NCI-H69 (cell line): ENCODE results near the gene SYNDIG1.

Experiments
- DNase-seq: peaks from one replicate; lab custom pipeline; 2025; lab: John Stamatoyannopoulos, UW

Gene SYNDIG1

DNA sequence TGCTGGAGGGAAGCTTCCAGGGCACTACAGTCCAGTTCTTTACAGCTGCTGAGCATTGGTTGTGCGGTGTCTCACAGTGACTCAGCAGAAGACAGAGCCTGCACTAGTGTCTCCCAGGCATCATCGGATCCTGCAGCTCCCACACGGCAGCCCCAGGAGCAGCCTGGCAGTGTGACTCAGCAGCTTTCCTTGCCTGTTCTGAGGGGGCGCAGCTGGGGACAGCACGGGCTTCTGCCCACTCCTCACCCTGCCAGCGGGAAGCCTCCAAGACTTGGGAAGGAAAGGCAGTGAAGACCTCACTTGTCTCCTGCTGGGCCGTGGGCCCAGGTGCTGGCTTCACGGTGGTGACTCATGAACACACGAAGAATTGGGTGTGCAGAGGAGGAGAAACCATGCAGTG is 165.4 kb downstream of the SYNDIG1 start:
- peak; percentile 66 for DNase-seq

DNA sequence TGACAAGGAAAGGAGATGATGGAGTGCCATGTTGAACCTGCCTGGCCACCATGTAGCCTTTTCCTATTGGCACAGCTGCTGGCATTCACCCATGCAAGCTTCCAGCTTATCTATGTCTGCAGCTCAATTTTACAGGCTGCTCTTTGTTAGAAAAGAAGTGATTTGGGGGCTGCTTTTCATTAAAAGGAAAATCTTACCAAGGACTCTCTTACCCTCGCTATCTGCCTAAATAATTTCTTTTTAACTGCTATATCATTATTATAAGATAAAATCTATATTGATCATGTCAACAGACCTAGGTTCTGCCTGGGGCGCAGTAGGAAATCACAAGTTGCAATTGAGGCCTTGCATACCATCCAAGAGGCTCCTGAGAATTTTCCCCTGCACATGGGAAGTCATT is 167.2 kb downstream of the SYNDIG1 start:
- DNase-seq, result no peak

DNA sequence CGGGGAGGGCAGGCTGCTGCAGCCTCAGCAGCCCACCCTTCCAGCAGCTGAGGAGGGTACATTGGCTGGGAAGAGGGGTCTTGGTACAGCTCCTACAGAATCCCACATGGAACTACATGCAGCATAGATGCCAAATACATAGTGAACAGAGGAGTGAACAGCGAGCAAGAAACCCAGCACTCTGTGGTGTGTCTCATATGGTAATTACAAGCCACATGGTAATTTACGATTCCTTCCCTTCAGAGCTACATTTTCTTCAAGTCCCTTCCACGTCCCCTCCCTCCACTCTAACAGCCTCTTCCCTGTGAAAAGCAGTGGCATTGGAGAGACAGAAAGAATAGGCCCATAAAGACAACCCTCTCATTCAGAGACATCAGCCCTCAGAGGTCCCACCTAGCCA is 167.7 kb downstream of the SYNDIG1 start:
- DNase-seq, result no peak

DNA sequence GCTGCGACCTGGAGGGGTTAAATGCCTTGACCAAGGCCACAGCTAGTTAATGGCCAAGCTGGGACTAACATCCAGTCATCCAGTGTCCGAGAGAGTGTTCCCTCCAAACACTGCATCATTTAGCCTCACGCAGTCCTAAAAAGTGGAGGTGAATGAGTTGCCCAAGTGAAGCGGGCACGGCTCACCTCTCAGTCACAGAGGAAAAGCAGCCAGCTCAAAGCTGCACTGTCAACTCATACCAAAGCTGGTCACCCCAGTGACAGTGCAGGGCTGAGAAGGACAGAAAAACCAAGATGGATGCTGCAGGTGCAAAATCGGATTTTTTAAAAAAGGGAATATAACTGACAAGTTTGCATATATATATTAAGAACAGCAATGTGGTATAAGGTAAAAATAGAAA is 168.5 kb downstream of the SYNDIG1 start:
- DNase-seq, result no peak

DNA sequence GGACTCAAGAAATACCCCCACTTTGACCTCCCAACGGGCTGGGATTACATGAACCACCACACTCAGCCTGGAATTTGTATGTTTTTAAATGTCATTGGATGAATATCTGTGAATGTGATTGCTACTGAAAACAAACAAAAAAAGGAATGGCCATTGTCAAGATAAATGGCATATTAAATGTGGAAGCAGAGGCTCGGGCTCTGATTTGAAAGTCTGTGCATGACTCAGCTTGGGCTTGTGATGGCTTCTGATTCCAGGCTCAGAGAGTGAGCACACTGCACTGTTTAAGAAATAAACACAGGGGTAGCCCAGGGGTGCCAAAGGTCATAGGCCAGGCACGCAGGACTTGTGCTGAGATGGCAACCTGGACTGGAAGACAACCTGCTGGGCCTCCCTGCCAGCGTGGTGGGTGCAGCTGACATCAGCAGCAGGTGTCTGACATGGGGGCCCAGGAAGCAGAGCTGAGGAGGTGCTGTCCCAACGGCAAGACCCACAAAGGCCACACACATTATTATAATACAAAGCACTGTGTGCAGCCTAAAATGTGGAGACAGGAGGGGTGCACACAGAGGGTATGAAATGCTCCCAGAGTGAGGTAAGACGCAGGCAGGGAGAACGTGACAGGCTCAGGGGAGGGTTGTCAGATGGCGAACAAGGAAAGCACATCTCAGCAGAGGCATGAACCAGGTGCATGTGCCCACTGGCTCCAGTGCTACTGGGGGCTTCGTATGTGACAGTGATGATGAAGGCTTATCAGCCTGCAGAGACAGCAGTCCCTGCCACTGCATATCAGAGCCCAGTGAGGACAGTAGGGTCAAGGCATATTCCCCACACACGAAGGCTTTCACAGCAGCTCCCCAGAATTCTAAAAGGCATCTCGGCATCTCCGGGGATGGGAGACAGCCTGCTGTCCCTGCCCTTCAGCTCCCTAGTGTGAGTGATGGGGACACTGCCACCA is 169.4 kb downstream of the SYNDIG1 start:
- DNase-seq, result no peak

DNA sequence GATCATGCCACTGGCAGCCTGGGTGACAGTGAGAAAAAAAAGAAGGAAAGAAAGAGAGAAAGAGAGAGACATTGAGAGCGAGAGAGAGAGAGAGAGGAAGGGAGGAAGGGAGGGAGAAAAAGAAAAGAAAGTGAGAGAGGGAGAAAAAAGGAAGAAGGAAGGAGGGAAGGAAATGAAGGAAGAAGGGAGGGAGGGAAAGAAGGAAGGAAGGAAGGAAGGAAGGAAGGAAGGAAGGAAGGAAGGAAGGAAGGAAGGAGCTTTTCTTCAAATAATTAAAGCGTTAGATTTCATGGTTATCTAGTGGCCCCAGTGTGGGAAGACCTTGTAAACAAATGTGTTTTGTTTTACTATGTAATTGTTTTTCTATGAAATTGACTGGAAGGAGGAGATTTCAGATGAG is 170.8 kb downstream of the SYNDIG1 start:
- DNase-seq, result no peak

DNA sequence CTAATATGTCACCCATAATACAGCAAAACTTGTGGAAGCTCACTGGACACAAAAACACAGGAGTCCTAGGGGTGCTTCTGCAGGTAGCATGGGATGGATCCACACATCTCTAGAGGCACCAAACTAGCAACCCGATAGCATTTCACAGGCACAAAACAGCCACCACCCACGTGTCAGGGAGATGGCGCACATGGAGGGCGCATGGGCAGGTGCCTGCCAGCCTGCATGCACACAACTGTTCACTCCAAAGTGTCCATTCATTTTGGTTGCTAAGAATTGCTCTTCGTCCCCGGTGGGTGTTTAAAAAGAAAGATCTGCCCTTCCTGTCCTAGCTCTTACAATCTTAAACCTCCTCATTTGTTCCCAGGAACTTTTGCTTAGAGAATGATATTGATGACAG is 171.3 kb downstream of the SYNDIG1 start:
- DNase-seq, result no peak

DNA sequence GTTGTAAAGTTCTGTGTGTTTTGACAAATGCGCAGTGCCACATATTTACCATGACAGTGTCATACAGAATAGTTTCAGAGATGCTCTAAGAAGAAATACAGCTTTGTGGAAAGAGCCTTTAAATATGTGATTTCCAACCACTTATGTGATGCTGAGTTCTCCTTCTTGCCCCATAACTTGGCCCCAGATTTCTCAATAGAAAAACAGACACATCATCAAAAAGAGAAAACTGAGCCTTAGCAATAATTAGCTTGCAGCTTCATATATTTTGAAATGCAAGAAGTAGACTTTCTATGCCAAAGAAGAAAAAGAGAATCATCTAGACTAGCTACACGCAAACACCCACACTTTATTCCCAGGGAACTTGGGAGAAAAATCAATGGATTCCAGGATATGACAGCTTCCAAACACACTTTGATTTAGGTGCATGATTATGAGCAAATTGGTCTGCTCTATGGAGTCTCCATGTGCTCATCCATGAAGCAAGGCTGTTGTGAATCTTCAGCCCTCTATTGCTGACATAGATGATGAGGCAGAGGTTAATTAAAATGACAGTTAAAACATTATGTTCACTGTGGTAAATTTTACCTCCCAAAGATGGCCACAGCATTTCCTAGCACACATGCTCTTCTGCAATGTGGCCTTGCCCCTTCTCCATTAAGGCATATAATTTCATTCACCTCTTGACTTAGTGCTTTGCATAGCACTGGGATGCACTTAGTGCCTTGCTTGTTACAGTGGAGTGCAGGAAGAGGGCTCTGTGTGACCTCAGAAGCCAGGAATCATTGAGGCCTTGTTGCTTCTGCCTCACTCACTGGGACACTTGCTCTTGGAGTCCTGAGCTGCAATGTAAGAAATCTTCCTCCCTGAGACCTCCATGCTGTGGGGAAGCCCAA is 174.6 kb downstream of the SYNDIG1 start:
- no peak for DNase-seq

DNA sequence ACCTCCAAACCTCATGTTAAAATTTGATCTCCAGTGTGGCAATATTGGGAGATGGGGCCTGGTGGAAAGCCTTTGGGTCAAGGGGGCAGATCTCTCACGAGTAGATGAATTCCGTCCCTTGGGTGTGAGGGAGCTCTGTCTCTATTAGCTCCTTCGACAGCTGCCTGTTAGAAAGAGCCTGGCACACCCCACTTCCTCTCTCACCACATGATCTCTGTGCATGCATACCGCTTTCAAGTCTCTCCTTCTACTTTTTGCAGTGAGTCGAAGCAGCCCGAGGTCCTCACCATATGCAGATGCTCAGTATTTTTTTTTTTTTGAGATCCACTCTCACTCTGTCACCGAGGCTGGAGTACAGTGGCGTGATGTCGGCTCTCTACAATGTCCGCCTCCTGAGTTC is 176.9 kb downstream of the SYNDIG1 start:
- no peak for DNase-seq

DNA sequence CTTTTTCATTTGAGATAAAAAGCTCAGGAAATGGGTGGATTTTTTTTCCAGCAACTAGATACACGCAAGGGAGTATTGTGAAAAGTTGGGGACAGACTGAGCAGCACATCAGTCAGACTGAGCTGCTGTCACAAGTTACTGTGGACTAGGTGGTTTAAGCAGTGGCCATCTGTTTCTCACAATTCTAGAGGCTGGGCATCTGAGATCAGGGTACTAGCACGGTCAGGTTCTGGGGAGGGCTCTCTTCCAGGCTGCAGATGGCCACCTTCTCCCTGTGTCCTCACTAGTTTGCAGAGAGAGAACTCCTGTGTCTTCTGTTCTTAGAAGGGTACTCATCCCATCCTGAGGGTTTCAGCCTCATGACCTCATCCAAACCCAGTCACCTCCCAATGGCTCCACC is 178.3 kb downstream of the SYNDIG1 start:
- DNase-seq, result no peak

DNA sequence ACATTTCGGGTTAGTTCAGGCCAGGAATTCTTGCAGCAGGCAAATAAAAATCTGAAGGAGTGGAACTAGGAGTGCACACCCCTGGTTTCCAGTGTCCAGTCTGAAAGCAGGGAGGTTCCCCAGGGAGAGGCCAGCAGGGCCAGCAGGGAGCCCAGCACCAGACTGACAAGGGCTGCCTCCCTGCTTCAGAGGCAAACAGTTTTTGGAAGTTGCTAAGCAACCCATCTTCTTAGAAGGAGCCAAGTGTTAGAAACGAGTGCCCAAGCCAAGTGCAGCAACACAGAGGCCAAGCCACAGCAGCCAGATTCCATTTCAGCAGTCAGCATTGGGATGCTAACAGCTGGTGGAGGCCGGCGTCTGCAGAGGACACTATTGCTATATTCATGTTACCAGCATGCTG is 179.1 kb downstream of the SYNDIG1 start:
- peak; percentile 15 for DNase-seq

DNA sequence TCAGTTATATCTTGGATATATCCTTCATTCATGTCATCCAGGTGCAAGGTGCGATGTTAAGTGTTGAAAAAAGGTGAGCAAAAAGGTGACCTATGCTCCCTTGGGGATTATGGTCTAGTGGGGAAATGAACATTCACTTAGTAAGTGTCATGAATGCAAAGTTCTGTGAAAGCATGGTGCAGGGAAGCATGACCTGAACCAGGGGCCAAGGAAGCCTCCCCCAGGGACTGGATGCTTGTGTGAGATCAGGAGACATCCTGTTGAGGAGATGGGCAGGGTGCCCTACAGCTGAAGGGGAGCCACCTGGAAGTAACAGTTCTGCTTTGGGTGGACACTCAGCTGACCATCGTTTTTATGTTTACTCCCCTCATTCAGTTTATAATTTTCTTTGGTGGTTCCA is 179.5 kb downstream of the SYNDIG1 start:
- DNase-seq, result no peak

DNA sequence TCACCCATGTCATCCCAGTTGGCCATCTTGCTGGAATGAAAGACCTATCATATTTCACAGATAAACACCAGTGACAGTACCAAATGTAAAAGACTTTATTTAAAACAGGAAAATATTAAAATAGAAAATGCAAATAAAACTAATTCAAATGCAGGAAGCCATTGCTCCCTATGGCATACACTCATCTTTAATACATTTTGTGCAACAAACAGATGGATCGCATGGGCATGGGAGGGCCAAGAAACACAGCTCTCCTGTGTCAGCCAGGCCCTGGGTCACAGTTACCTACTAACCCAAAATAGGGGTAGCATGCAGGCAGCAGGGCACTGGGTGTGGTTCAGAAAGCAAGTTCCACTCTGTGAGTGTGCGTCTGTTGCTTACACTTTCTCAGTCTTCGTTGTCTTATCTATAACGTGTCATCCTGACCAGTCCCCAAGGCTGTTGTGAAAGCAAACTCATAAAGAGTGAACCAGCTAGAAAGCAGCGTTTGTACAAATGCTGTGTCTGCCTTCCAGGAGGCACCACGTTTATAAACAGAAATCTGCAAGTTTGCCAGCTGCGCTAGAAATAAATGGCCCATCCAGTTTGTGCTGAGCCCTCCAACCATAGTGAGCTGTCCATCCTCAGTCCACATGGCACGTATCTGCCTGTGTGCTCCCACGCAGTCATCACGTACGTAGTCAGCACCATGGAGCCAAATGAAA is 180.5 kb downstream of the SYNDIG1 start:
- no peak for DNase-seq

DNA sequence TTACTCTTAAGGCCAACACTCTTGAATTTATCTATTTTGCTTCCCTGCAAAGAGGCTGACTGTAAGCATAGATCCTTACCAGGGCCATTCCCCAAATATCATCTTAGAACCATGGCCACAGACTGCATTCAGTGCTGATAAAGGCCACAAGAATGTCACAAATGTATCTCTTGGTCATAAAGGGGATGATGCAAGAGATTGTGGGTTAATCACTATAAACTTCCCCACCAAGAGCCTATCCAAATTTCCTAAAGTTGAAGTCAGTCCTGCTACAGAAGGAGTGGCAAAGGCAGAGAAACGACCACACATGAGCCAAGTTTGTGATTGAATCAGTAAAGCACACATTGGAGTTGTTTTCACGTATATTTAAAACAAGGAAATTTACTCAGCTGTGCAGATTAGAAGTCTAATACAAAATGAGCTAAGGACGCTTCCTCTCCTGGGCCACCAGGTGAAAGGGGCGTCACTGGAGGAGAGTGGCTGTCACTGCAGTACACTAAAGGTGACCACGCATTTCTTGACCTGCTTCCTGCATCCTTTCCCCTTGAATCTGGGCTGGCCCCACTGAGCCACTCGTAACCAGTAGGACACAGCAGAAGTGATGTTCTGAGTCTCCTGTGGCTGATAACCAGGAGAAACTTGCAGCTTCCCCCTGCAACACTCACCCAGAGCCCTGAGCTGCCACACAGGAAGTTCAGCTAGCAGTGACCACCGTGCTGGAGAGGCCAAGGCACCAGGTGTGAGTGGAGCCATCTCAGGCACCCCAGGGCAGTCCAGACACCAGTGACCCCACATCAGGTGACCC is 181.9 kb downstream of the SYNDIG1 start:
- DNase-seq, result no peak

DNA sequence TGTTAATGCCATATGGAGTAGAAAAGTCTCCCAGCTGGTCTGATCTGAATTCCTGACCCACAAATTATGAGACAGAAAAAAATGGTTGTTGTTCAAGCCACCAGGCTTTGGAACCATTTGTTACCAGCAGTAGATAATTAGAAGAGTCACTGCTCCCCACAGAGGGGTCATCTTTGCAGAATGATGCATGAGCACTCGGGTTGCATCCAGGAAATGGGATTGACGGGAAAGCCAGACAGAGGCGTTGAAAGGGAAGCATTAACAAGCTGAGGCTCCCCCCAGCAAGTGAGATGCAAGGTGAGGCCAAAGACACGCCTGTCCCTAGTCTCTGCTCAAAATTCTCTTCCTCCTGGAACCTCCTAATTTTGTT is 182.5 kb downstream of the SYNDIG1 start:
- DNase-seq, result peak; percentile 91

DNA sequence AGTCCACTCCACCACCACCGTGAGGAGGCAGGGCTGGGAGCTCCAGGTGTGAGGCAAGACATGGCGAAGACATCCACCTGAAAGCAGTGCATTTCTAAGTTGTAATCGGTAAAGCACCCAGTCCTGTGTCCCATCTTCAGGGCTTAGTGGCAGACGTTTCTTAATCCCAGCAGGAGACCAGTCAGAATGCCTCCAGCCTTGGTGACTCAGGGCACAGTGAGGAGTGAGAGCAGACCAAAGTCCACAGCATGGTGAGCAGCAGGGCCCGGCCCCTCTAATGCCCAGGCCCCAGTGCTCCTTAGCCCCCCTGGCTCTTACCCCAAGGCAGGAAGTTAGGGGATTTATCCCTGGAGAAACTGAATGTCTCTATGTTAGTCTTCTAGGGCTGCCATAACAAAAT is 183.9 kb downstream of the SYNDIG1 start:
- DNase-seq, result no peak

DNA sequence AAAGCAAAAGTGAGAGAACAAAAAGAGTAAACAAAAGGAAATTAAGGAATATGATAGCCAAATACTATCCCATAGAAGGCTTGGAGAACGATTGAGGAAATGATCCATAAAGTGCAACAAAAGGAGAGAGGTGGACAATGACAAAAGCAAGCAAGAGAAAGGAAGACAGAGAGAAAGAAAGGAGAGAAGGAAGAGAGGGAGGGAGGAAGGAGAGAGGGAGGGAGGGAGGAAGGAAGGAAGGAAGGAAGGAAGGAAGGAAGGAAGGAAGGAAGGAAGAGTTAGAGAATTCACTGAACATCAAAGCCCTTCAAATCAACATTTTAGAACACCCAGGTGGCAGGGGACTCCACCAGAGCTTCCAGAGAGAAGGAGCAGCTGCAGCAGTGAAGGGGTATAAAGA is 185.0 kb downstream of the SYNDIG1 start:
- no peak for DNase-seq

DNA sequence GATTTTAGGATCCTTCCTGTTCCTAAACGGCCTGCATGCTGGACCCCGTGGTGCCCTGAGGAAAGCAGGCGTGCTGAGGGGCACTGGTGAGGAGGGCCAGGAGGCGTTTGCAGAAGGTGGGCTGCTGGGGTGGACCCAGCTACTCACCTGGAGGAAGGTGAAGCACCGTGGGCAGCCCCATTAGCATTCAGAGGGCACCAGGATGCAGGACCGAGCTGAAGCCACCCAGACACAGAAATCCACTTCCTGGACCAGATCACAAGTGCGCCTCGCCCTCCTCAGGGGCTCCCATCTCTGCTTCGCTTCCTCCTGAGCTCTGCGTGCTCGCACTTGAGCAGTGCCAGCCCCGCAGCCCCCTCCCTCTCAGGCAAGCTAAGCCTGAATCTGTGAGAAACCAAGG is 187.0 kb downstream of the SYNDIG1 start:
- no peak for DNase-seq

DNA sequence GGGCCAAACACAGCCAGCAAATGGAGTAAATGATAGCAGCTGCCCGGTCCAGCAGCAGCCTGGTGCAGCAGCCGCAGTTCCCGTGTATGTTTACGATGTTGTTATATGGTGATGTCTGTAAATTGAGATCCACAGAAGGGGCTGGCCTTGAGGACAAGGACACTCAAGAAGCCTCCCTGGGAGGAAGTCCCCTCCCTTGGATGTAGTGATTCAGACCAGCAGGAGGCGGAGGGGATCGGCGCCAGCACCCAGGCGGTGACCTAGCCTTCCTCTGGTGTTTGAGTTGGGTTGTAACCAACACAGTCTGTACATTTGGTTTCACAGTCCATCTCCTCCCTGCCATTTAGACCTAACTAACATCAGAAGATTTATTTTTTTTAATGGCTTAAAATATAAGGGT is 187.8 kb downstream of the SYNDIG1 start:
- DNase-seq, result peak; percentile 39

DNA sequence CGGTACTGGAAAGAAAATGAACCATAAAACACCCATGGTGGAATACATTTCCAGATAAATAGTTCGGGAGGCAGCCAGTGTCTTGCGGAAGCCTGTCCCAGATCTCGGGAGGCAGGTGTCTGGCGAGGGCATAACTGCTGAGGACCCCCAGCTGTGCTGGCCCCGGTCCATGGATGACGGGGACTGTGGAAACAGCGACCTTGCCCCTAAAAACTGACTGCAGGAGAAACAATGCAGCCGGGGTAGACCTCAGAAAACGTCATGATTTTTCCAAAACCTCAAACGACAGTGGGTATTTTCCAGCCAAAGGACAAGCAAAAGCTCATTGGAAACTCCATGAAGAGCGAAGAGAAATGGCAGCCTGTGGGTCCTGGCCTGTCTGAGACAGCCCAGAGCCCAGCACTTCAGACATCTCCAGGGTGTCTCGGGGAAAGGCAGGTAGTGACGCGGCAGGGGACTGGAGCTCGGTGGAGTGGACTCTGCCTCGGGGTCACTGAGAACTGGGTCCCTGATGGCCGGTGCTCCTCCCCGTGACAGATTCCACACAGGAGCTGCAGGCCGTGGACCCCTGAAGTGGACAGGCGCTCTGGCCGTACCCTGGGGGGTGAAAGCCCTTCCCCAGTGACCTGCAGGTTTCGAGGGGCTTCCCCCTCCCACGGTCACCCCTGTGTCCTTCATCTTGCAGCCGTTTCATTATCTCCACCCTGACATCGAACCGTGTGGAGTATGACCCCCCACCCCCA is 188.6 kb downstream of the SYNDIG1 start:
- peak; percentile 25 for DNase-seq
